Ascending aorta (tissue), 2 donors: ENCODE measurements around the gene CST9. TPM values are rescaled to one million over a fixed set of nuclear protein-coding genes. Genes with fewer than 3 reads are reported as not detected.

Experiments used
- DNase-seq, 2 donors: peaks; one replicate each; pipeline ENCODE4 v3.0.0-alpha.2; 2019; ENCODE audit warnings: low spot score in 2 of 2
- H3K27ac ChIP-seq, 2 donors: fragments of 200-600 bp; sonication (generic); one replicate each; pipeline ENCODE4 v1.5.1; 2016 to 2017; ENCODE audit warnings: mild to moderate bottlenecking in 1 of 2
- H3K27me3 ChIP-seq: fragments of 200-600 bp; sonication (generic); one replicate; pipeline ENCODE4 v1.5.1; 2017
- H3K36me3 ChIP-seq, 2 donors: fragments of 200-600 bp; sonication (generic); one replicate each; pipeline ENCODE4 v1.5.1; 2016
- H3K4me1 ChIP-seq, 2 donors: fragments of 200-600 bp; sonication (generic); one replicate each; pipeline ENCODE4 v1.5.1; 2016 to 2017; ENCODE audit warnings: mild to moderate bottlenecking in 1 of 2
- H3K4me3 ChIP-seq, 2 donors: fragments of 200-600 bp; sonication (generic); one replicate each; pipeline ENCODE4 v1.5.1; 2016 to 2017; ENCODE audit warnings: mild to moderate bottlenecking in 1 of 2
- H3K9me3 ChIP-seq, 2 donors: fragments of 200-600 bp; sonication (generic); one replicate each; pipeline ENCODE4 v1.5.1; 2016
- intact Hi-C: fragments of 100-400 bp; cut with DNase I; formaldehyde crosslinking; loops from one replicate; pipeline ENCODE4 v1.15.1; 2023
- total RNA-seq: library from RNA; depleted of rRNA; stranded (reverse); fragments of >200 nt; gene quantifications from one replicate; pipeline ENCODE4 v1.1.0, GENCODE V29; 2016
- TF ChIP-seq, protein P1 (sequence below), 3 experiments: fragments of 200-600 bp in 2 of 3; fragments of 450-650 bp in 1 of 3; sonication (generic) in 2 of 3; IDR thresholded peaks; one replicate each; pipeline ENCODE4 v1.5.1; 2016 to 2019; ENCODE audit warnings: antibody characterized with exemption in 3 of 3, mild to moderate bottlenecking in 1 of 3, moderate library complexity in 1 of 3

The CST9 gene
- total RNA-seq, 1 donor from 2014 or later: not detected

DNA sequence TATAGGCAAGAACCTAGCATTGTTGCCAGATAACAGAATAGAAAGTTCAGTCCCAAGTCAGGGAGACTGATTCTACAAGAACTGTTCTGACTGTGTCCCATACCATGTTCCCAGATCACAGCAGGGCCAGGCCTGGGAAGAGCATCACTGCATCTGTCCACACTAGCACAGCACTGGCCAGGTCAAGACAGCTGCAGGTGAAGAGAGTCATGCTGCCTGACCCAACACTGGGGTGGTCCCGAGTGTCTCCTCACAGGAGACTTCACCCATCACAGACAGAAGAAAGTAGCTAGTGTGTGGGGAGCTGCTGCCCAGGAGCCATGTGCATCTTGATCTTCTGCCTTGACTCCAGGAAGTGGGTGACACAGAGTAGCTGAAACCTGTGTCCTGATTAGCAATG lies 36.1 kb downstream of the CST9 start:
- no peaks in the 10 kb centered on the region for H3K36me3 ChIP-seq
- no peaks in the 10 kb centered on the region for H3K27me3 ChIP-seq
- TF ChIP-seq, protein P1, sequence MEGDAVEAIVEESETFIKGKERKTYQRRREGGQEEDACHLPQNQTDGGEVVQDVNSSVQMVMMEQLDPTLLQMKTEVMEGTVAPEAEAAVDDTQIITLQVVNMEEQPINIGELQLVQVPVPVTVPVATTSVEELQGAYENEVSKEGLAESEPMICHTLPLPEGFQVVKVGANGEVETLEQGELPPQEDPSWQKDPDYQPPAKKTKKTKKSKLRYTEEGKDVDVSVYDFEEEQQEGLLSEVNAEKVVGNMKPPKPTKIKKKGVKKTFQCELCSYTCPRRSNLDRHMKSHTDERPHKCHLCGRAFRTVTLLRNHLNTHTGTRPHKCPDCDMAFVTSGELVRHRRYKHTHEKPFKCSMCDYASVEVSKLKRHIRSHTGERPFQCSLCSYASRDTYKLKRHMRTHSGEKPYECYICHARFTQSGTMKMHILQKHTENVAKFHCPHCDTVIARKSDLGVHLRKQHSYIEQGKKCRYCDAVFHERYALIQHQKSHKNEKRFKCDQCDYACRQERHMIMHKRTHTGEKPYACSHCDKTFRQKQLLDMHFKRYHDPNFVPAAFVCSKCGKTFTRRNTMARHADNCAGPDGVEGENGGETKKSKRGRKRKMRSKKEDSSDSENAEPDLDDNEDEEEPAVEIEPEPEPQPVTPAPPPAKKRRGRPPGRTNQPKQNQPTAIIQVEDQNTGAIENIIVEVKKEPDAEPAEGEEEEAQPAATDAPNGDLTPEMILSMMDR (IDR thresholded peaks at IDR 0.05): no peak
- no peak for DNase-seq
- intact Hi-C loops: no loop called here
- no peak overlapping the region for H3K27ac ChIP-seq
- no peaks in the 10 kb centered on the region for H3K9me3 ChIP-seq
- H3K4me1 ChIP-seq: no peaks in the 10 kb centered on the region
- no peak overlapping the region for H3K4me3 ChIP-seq

DNA sequence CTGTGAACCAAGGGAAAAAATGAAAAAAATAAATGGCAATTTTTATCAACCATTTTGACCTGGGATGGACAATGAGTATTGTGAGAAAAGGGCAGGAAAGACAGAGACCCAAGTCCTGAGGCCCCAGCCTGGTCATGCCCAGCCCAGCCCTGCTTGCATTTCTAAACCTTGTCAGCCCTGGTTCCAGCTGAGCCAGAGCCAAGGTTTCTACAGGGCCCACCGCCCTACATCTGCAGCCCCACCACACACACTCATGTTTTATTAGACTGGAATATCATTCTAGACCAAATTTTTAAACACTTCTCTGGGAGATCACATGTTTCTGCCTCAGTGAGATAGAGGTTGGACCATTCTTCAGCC lies 36.8 kb downstream of the CST9 start:
- Histone ChIP-seq H3K4me3 (no peak overlapping the region), H3K27me3 (no peaks in the 10 kb centered on the region), H3K9me3 (no peaks in the 10 kb centered on the region), H3K36me3 (no peaks in the 10 kb centered on the region), H3K4me1 (no peaks in the 10 kb centered on the region), H3K27ac (no peak overlapping the region)
- intact Hi-C loops: no loop called here
- no peak for DNase-seq
- TF ChIP-seq, protein P1 (IDR thresholded peaks at IDR 0.05): no peak

- Histone ChIP-seq H3K9me3 (no peaks in the 10 kb centered on the region), H3K27me3 (no peaks in the 10 kb centered on the region), H3K4me3 (no peak within 1 kb of the TSS), H3K27ac (no peak within 1 kb of the TSS), H3K36me3 (no peaks in the 10 kb centered on the region), H3K4me1 (no peaks in the 10 kb centered on the region)
- no peak for DNase-seq
- TF ChIP-seq, protein P1 (IDR thresholded peaks at IDR 0.05): no peak
- intact Hi-C loops: no loop called here
Observed at GRCh38 chr20:23568320-23568970, 37.3 kb downstream of the CST9 start, which contains the start of gene CST9L. Gene CST9L, minus strand, starts transcription at chr20:23568484. Its CDS starts 34 bp downstream, at chr20:23568450.

DNA sequence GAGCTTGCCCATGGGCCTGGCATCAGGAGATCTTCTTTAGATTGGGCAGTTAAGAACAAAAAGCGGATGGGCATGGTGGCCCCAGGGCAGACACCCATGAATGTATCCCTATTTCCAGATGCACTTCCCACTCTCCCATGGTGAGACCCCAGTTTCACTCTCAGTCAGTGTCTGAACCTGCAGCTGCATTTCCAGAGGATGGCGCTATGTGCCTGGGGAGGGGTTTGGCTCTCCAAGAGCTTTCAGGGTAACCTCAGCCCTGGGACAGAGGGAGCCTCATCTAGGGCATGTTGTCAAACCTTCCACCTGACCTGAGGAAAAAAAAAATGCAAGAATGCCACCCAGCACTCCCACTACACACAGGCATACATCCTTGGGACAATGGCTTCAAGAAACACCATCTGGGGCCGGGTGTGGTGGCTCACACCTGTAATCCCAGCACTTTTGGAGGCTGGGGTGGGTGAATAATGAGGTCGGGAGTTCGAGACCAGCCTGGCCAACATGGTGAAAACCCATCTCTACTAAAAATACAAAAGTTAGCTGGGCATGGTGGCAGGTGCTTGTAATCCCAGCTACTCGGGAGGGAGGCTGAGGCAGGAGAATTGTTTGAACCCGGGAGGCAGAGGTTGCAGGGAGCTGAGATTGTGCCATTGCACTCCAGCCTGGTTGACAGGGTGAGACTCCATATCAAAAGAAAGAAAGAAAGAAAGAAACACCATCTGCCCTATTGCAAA lies 39.4 kb downstream of the CST9 start:
- H3K27ac ChIP-seq: no peak overlapping the region
- H3K4me3 ChIP-seq: no peak overlapping the region
- H3K9me3 ChIP-seq: peaks cover 0 to 13% of the 10 kb centered on the region in 2 donors
- H3K4me1 ChIP-seq: no peaks in the 10 kb centered on the region
- H3K36me3 ChIP-seq: no peaks in the 10 kb centered on the region
- intact Hi-C loops: no loop called here
- no peaks in the 10 kb centered on the region for H3K27me3 ChIP-seq
- TF ChIP-seq, protein P1 (IDR thresholded peaks at IDR 0.05): no peak
- no peak for DNase-seq

DNA sequence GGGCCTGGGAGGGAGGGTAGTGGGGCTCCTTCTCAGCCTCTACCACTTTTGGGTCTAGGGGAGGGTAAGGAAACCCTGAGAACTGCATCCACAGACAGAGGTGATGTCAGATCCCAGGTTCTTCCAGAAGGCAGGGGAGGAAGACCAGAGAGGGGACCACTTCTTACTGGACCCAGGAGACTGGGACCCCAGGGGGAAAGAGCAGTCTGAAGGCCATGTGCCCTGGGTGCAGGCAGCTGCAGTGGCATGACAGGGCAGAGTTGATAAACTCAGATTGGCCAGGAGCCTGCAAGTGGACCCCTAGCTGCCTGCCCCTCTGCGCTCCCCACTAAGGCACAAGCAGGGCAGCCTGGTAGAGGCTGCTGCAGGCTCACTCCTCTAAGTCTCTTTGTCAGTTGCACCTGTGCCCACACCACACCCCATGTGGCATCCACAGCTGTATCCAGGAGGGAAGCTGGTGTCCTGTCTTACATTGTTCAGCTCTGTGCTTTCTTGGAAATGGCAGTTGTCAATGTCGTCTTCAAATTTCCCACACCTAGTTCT lies 40.1 kb downstream of the CST9 start:
- H3K27me3 ChIP-seq: no peaks in the 10 kb centered on the region
- no peaks in the 10 kb centered on the region for H3K4me1 ChIP-seq
- TF ChIP-seq, protein P1 (IDR thresholded peaks at IDR 0.05): no peak
- no peak overlapping the region for H3K27ac ChIP-seq
- intact Hi-C loops: no loop called here
- DNase-seq: no peak
- no peak overlapping the region for H3K4me3 ChIP-seq
- H3K36me3 ChIP-seq: no peaks in the 10 kb centered on the region
- H3K9me3 ChIP-seq: peaks cover 0 to 17% of the 10 kb centered on the region in 2 donors
